ENCODE results near the gene SKI. TPM values are rescaled to one million over a fixed set of nuclear protein-coding genes. Genes with fewer than 3 reads are reported as not detected.

SKI gene
- total RNA-seq, 1 donor from 2014 or later: 18.7 TPM

GRCh38 chr1:2304921-2305681, 77.0 kb downstream of the SKI start:
- no peak for DNase-seq (ENCODE audit: low read depth, low spot score)

GRCh38 chr1:2306151-2306978, 78.2 kb downstream of the SKI start:
- no peak for DNase-seq (ENCODE audit: low read depth, low spot score)

GRCh38 chr1:2307064-2307605, 79.0 kb downstream of the SKI start:
- DNase-seq (ENCODE audit: low read depth, low spot score): no peak

- no peak for DNase-seq (ENCODE audit: low read depth, low spot score)
Observed at GRCh38 chr1:2307972-2308371, 79.9 kb downstream of the SKI start.

- no peak for DNase-seq (ENCODE audit: low read depth, low spot score)
Observed at GRCh38 chr1:2308844-2309243, 80.7 kb downstream of the SKI start.

- no peak for DNase-seq (ENCODE audit: low read depth, low spot score)
Observed at GRCh38 chr1:2310332-2311183, 82.4 kb downstream of the SKI start.

DNA sequence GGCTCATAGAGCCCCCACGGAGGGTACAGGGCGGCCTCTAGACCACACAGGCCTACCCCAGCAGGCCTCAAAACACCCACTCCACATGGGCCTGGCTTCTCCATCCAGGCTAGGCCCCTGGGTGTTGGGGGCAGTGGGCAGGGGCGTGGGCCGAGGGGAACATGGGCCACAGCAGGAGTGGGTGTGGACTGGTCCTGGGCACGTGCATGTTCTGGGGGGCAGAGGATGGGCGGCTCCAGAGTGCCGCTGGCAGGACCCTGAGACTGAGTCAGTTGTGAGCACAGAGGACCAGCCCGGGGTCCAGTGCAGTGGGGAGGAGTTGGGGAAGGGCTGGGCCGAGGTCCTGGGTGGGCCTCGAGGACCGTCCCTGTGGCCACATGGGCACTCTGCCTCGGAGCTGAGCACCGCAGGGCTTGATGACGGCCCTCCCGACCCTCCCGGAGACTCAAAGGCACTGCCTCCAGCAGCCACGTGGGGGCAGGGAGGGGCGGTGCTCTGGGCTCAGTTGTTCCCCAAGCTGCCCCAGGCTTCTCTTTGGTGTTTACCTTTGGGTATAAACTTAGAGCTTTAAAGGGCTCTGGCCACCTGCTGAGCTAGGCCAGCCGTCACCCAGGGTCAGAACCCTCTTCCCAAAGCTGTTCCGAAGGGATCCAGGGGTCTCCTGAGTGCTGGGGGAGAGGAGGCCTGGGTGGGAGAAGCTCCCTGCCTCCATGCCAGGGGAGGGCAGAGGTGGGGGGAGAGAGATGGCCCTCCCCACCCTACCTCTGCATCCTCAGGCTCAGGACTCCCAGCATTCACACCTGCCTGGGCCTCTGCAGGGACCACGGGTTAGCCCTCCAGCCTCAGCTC, 83.3 kb downstream of the SKI start:
- DNase-seq (ENCODE audit: low read depth, low spot score): no peak

GRCh38 chr1:2312160-2312514, 84.0 kb downstream of the SKI start:
- no peak for DNase-seq (ENCODE audit: low read depth, low spot score)

GRCh38 chr1:2312515-2313301, 84.6 kb downstream of the SKI start:
- DNase-seq (ENCODE audit: low read depth, low spot score): no peak

DNA sequence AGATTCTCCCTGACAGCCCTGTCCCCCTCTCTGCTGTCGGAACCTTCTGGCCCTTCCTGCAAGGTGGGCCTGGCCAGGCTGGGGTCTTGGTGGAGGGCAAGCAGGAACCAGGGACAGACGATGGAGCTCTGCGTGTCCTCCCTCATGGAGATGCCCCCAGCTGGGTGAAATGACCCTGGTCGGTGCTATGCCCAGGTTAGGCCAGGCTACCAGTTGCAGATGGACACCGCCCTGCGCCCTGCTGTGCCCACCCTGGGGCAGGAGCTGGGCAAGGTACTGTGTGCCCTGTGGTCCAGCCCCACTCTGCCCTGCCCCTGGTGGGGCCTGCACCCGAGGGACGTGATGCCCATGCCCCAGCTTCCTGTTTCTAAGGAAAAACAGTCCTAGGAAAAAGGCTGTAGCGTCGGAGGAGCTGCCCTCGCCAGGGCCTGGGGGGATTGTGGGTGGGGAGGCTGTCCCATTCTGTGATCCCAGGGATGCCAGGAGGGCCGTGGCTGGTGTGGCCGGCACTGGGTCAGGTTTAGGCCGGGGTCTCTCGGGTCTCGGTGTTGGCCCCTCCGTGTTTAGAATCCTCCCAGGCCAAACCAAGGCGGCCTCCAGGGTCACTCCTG, 85.6 kb downstream of the SKI start:
- no peak for DNase-seq (ENCODE audit: low read depth, low spot score)

- no peak for DNase-seq (ENCODE audit: low read depth, low spot score)
Observed at GRCh38 chr1:2314273-2314802, 86.2 kb downstream of the SKI start.

GRCh38 chr1:2314803-2315673, 86.9 kb downstream of the SKI start:
- DNase-seq (ENCODE audit: low read depth, low spot score): no peak

DNA sequence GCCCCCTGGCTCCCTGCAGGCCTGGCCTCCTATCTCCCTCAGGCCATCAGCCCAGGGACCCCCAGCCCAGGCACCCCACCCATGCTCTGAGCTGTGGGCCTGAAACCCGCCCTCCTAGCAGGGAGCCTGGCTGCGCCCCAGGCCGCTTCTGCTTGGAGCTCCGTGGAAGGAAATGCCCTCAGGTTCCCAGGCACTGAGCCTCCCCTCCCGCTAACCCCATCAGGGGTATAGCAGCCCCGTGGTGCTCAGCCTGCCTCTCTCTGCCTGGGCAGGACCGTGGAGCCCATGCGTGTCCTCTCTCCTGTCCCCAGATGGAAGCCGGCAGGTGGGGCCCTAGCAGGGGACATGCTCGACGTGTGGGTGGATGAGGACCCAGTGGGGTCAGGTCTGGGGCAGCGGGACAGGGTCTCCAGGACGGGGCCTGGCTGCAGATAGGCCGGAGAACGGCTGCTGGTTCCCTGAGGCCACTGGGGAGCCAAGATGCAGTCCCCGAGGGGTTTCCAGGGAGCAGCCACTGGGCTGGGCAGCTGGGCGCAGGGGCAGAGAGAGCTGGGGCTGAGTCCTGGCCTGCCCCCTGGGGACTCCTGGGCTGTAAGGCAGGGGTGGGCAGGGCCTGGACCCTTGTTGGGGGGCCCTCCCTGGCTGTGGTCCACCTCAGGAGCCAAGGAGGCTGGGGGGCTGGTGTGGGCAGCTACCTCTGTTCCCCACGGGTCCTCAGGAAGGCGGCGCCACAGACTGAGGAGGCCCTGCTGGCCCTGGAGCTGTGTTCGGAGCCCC, 87.7 kb downstream of the SKI start:
- DNase-seq (ENCODE audit: low read depth, low spot score): no peak

DNA sequence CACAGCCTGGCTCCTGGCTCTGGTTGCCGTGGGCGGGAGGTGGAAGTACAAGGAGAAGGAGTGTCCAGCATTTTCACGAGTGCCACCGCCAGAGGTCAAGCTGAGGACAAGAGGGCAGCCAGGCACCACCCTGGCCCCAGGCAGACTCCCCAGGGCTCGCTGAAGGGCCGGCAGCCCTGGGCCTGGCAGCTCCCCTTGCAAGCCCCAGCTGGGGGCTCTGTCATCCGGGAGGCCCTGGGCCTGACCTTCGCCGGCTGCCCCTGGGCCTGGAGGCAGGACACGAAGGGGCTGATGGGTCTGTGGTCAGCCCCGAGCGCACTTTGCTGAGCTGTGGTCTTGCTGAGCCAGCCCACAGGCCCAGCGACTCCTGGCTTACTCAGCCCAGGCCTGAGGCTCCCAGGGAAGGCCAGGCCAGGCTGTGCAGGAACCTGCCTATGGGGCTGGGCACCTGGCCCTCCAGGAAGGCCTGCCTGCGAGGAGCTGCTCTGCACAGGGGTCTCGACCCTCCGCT, 88.4 kb downstream of the SKI start:
- DNase-seq (ENCODE audit: low read depth, low spot score): no peak

DNA sequence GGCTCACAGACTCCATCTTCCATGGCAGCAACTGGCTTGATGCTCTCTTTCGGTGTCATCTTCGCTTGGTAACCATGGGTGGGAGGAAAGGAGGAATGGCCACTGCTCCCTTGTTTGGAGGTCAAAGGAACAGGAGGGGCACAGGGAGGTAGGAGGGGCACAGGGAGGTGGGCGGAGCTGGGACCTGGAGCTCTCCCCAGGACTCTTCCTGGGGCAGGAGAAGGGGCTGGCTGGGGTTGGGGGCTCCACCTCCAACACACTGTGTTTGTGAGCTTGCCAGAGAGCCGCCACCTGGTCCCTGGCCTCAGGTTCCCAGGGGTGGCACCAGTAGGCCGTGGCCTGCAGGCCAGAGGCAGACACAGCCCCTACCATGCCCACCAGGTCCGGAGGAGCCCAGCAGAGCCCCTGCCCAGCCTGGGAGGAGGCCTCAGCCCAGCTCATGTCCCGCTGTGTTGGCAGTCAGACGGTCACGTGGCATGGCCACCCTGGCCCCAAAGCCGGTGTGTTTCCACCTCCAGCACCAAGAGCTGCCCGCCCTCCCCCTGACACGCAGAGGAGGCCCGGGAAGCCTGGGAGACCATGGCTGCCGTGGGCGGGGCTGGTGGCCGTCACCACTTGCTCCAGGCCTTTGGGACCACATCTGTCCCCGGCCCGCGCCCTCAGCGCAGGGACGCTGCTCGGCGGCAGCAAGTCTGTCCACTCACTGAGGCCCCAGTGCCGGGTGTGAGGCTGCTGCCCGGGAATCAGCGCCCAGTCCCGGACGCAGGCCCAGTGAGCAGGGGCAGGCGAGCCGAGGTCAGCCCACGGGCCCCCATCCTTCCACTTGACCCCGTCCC, 89.3 kb downstream of the SKI start:
- DNase-seq (ENCODE audit: low read depth, low spot score): no peak

Measured in pulmonary artery endothelial cell (primary cell).